Neural cell (in vitro differentiated cells): ENCODE results near the gene FGGY.

Experiments
- EP300 ChIP-seq: fragments of 450-650 bp; conservative IDR thresholded peaks from 2 replicates; pipeline ENCODE4 v1.6.1; 2014; ENCODE audit warnings: antibody characterized with exemption, mild to moderate bottlenecking, moderate library complexity; ENCODE audit not compliant: poor library complexity, severe bottlenecking
- EZH2 ChIP-seq: fragments of 200-600, 300-800 bp; shearing (Covaris generic), sonication (generic); IDR thresholded peaks from 2 replicates; pipeline ENCODE4 v1.6.1; 2014; ENCODE audit warnings: antibody characterized with exemption, low read length, borderline replicate concordance, mild to moderate bottlenecking; ENCODE audit not compliant: insufficient read depth, poor library complexity, severe bottlenecking
- POLR2AphosphoS5 ChIP-seq: IDR thresholded peaks from 2 replicates; pipeline ENCODE4 v1.6.1; 2012
- RAD21 ChIP-seq: fragments of 450-650 bp; conservative IDR thresholded peaks from 2 replicates; pipeline ENCODE4 v1.6.1; 2014; ENCODE audit warnings: antibody characterized with exemption, mild to moderate bottlenecking, moderate library complexity
- TAF1 ChIP-seq: IDR thresholded peaks from 2 replicates; pipeline ENCODE4 v1.6.1; 2012; ENCODE audit warnings: low read depth
- TF ChIP-seq, protein P1 (sequence below): fragments of 450-650 bp; IDR thresholded peaks from 2 replicates; pipeline ENCODE4 v1.5.1; 2014; ENCODE audit warnings: antibody characterized with exemption, mild to moderate bottlenecking, moderate library complexity; ENCODE audit not compliant: poor library complexity, severe bottlenecking
- TF ChIP-seq, protein P2 (sequence below): IDR thresholded peaks from 2 replicates; pipeline ENCODE4 v1.6.1; 2012; ENCODE audit warnings: borderline replicate concordance

DNA sequence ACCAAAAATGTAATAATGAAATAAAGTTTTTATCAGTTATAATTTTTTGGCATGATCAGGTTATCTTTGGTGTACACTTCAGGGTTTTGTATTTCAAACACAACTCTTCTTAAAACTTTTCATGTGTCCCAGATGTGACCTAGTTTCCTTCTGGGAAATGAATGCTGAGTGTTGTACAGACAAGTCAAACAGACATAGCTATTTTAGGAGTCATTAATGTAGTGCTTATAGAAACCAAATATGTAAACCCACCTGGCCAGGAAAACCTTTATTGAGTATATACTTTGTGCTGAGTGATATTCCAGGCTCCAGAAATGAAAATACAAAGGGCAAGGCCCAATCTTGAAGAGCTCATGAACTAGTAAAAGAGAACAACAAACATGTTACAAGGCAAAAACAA is 491.9 kb downstream of the FGGY start:
- TF ChIP-seq, protein P1, sequence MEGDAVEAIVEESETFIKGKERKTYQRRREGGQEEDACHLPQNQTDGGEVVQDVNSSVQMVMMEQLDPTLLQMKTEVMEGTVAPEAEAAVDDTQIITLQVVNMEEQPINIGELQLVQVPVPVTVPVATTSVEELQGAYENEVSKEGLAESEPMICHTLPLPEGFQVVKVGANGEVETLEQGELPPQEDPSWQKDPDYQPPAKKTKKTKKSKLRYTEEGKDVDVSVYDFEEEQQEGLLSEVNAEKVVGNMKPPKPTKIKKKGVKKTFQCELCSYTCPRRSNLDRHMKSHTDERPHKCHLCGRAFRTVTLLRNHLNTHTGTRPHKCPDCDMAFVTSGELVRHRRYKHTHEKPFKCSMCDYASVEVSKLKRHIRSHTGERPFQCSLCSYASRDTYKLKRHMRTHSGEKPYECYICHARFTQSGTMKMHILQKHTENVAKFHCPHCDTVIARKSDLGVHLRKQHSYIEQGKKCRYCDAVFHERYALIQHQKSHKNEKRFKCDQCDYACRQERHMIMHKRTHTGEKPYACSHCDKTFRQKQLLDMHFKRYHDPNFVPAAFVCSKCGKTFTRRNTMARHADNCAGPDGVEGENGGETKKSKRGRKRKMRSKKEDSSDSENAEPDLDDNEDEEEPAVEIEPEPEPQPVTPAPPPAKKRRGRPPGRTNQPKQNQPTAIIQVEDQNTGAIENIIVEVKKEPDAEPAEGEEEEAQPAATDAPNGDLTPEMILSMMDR: no peak
- TF ChIP-seq POLR2AphosphoS5 (no peak), TAF1 (no peak), EZH2 (no peak), RAD21 (no peak), EP300 (no peak)
- TF ChIP-seq, protein P2, sequence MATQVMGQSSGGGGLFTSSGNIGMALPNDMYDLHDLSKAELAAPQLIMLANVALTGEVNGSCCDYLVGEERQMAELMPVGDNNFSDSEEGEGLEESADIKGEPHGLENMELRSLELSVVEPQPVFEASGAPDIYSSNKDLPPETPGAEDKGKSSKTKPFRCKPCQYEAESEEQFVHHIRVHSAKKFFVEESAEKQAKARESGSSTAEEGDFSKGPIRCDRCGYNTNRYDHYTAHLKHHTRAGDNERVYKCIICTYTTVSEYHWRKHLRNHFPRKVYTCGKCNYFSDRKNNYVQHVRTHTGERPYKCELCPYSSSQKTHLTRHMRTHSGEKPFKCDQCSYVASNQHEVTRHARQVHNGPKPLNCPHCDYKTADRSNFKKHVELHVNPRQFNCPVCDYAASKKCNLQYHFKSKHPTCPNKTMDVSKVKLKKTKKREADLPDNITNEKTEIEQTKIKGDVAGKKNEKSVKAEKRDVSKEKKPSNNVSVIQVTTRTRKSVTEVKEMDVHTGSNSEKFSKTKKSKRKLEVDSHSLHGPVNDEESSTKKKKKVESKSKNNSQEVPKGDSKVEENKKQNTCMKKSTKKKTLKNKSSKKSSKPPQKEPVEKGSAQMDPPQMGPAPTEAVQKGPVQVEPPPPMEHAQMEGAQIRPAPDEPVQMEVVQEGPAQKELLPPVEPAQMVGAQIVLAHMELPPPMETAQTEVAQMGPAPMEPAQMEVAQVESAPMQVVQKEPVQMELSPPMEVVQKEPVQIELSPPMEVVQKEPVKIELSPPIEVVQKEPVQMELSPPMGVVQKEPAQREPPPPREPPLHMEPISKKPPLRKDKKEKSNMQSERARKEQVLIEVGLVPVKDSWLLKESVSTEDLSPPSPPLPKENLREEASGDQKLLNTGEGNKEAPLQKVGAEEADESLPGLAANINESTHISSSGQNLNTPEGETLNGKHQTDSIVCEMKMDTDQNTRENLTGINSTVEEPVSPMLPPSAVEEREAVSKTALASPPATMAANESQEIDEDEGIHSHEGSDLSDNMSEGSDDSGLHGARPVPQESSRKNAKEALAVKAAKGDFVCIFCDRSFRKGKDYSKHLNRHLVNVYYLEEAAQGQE: no peak
